T follicular helper cell (primary cell): ENCODE results near the gene MOGAT1.
"Not testable (repeated sequence)": the region's sequence is repeated elsewhere in the genome, so short reads cannot be mapped to it uniquely, and the experiment has no call there.

Experiments
- DNase-seq: peaks from one replicate; pipeline ENCODE4 v3.0.0-alpha.2; 2020; ENCODE audit warnings: low read depth

Gene MOGAT1

DNA sequence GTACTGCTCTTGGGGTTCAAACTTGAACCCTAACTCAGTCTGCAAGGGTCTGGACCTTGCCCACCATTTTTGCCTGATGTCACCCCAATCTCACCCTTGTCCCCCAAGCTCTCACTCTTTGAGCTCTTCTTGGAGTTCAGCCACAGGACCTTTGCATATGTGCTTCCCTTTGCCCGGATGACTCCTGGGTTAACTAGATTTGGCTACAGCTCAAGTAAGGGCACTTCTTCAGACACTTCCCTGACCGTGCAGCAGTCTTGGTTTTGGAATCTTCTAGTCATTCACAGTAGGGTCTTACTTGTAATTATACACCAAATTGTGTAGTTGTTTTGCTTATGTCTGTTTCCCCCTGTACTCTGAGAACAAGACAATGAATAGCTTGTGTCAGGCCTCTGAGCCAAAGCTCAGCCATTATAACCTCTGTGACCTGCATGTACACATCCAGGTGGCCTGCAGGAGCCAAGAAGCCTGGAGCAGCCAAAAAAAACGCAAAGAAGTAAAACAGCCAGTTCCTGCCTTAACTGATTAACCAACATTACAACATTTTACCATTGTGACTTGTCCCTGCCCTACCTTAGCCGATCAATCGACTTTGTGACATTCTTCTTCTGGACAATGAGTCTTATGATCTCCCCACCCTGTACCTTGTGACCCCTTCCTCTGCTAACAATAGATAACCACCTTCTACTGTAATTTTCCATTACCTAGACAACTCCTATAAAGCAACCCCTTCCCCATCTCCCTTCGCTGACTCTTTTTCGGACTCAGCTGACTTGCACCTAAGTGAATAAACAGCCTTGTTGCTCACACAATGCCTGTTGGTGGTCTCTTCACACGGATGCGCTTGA is 1.0 kb upstream of the MOGAT1 start:
- DNase-seq, result no peak

DNA sequence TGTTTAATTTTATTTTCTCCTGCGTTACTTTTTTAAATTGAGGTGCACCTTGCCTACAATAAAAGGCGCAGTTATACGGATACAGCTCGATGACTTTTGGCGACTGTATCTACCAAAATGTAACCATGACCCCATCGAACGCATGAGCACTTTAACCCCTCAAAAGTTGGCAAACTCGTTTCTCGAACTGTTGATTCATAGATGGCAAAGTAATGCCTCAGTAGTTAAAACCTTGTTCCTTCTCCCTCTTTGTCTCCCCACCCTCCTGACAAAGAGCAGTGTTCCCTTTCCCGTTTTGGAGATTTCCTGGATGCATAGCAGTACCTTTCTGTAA is 577 bp downstream of the MOGAT1 start:
- DNase-seq, result no peak

DNA sequence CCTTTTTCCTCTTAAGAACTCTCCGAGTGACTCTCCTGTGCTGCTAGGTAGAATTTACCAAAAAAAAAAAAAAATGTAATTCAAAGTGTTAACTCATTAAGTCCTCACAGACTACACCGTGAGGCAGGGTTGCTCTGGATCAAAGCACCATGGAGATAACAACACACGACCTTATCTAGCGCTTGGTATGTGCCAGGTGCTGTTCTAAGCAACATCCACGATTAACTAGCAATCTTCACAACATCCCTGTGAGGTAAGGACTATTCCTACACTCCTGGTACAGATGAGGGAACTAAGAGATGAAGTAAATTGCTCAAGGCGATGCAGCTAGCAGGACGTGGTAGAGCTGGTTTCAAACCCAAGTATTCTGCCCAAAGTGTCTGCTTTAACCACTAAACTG is 1.8 kb downstream of the MOGAT1 start:
- no peak for DNase-seq

DNA sequence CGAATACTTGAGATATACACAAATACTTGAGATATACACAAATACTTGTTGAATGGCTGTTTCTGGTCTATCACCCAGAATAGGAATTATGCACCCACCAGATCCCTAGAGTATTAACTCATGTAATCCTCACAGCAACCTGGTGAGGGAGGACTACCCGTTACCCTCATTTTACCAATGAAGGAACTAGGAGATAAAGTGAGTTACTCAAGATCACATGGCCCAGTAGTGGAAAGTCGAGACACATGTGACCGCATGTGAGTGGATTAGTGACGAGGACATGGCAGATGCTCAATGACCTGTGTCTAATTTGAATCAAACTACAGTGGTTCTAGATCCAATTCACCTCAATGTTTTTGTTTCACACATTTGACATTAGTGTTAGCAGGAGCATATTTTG is 2.4 kb downstream of the MOGAT1 start:
- no peak for DNase-seq

GRCh38 chr2:222677981-222678380 is 6.5 kb downstream of the MOGAT1 start:
- no peak for DNase-seq

- DNase-seq, result no peak
These were observed 12.3 kb downstream of the MOGAT1 start for GRCh38 chr2:222683805-222684204.

GRCh38 chr2:222686086-222686750 is 14.8 kb downstream of the MOGAT1 start:
- no peak for DNase-seq

GRCh38 chr2:222688917-222689316 is 17.5 kb downstream of the MOGAT1 start:
- DNase-seq, result no peak

GRCh38 chr2:222689322-222689721 is 17.9 kb downstream of the MOGAT1 start:
- DNase-seq, result no peak

- DNase-seq, result peak; percentile 43
These were observed 19.2 kb downstream of the MOGAT1 start for GRCh38 chr2:222690564-222691200.

- not testable (repeated sequence) for DNase-seq
These were observed 22.0 kb downstream of the MOGAT1 start for GRCh38 chr2:222693413-222693812.

DNA sequence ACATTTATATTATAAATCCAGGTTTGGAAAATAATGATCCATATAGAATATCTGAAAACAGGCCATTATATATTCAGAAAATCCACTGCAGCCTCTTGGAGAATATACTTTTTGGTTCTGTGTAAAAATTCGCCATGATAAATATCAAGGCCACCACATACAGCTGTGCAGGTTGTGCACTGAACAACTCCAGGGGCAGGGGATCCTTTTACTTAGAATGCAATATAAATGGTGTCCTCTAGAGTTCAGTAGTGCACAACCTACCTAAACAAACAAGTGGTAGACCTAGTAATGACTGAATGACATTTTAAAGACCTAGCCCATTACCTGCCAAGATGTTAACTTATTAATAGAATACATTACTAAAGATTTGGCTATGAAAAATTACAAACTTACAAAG is 22.4 kb downstream of the MOGAT1 start:
- DNase-seq, result no peak

DNA sequence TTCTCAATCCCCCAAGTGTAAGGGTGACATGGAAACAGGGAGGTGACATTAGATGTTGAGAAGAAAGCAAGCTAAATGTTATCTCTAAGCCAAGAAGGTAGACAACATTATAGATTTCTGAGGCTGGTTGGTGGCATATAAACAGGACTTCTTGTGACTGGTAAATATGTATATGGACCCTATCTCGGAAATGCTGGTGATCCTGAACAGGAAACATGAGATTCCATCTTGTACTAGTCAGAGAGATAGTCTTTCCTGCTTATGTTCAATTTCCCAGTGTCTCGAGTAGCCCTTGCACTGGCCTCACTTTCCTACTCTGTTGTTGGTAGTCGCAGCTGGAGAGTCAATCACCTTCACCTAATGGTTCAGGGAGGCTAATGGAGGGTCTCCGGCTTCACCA is 26.8 kb downstream of the MOGAT1 start:
- DNase-seq, result no peak

GRCh38 chr2:222701233-222701632 is 29.8 kb downstream of the MOGAT1 start:
- DNase-seq, result no peak

- no peak for DNase-seq
These were observed 30.3 kb downstream of the MOGAT1 start for GRCh38 chr2:222701721-222702131.

DNA sequence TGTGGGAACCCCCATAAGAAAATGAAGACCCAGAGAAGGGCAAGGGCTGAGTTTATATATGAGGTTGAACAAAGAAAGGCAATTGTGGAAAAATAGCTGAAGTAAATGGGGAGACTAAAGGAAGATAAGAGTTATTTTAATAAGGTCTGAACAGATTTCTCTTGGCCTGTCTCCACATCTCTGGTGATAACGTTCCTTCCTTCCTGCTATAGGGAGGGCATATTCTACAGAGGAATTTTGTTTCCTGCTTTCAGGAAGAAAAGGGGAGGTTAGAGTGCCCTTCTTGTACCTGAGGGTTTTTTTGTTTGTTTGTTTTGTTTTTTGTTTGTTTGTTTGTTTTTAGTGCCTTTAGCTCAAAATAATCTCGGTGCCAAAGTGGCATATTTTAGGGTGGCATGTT is 31.6 kb downstream of the MOGAT1 start:
- DNase-seq, result no peak

- DNase-seq, result no peak
These were observed 32.4 kb downstream of the MOGAT1 start for GRCh38 chr2:222703886-222704285.

GRCh38 chr2:222706616-222707015 is 35.2 kb downstream of the MOGAT1 start:
- no peak for DNase-seq

DNA sequence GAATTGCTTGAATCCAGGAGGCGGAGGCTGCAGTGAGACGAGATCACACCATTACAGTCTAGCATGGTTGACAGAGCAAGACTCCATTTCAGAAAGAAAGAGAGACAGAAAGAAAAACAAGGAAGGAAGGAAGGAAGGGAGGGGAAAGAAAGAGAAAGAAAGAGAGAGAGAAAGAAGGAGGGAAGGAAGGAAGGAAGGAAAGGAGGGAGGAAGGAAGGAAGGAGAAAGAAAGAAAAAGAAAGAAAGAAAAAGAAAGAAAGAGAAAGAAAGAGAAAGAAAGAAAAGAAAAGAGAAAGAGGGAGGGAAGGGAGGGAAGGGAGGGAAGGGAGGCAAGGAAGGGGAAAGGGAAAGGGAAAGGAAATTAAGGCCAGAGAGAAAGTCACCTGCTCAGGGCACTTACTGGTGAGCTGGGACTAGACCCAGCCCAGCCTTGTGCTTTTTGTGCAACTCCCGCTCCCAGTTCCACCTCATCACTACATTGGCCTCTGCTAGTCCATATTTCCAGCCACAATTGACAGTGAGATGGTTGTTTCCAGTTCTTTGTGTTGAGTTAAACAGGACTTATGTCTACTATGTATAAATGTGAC is 35.7 kb downstream of the MOGAT1 start:
- no peak for DNase-seq

GRCh38 chr2:222707689-222708273 is 36.3 kb downstream of the MOGAT1 start:
- no peak for DNase-seq

- DNase-seq, result peak; percentile 63
These were observed 36.8 kb downstream of the MOGAT1 start for GRCh38 chr2:222708274-222708710.

- DNase-seq, result no peak
These were observed 37.9 kb downstream of the MOGAT1 start for GRCh38 chr2:222709191-222709891.
